Vagina (tissue), 2 donors: ENCODE data around the gene TSPAN12.

ENCODE experiments used
- CTCF ChIP-seq, 3 experiments: fragments of 450-650 bp in 2 of 3; fragments of 200-600 bp in 1 of 3; sonication (generic) in 1 of 3; IDR thresholded peaks; one replicate each; pipeline ENCODE4 v1.5.1; 2017 to 2019; ENCODE audit warnings: antibody characterized with exemption in 3 of 3, mild to moderate bottlenecking in 2 of 3, moderate library complexity in 2 of 3
- POLR2AphosphoS5 ChIP-seq, 2 donors: sonication (generic); formaldehyde crosslinking; IDR thresholded peaks; one replicate each; pipeline ENCODE4 v1.9.0; 2017; ENCODE audit warnings: antibody characterized with exemption in 2 of 2, mild to moderate bottlenecking in 2 of 2, low read depth in 1 of 2; ENCODE audit not compliant: insufficient read depth in 1 of 2

- TF ChIP-seq CTCF (IDR thresholded peaks at IDR 0.05) (no peak), POLR2AphosphoS5 (IDR thresholded peaks at IDR 0.05; ENCODE audit: insufficient read depth in 1 of 2, low read depth in 1 of 2) (no peak)
These were observed 82.2 kb downstream of the TSPAN12 start for GRCh38 chr7:120775755-120776154.
